Liver (tissue), 3 donors: ENCODE measurements around the gene SF3B3.

Experiments
- CTCF ChIP-seq: fragments of 150-350 bp; IDR thresholded peaks from 2 replicates; pipeline ENCODE4 v1.5.1; 2017; ENCODE audit warnings: improper control_type of control experiment, low read depth, low read length; ENCODE audit not compliant: missing input control
- RAD21 ChIP-seq, 2 donors: IDR thresholded peaks; 2 replicates each; pipeline ENCODE4 v1.6.1; 2016; ENCODE audit warnings: antibody characterized with exemption in 2 of 2, mild to moderate bottlenecking in 2 of 2
- SP1 ChIP-seq: IDR thresholded peaks from 2 replicates; pipeline ENCODE4 v1.6.1; 2018; ENCODE audit warnings: antibody characterized with exemption, mild to moderate bottlenecking
- donor health status: healthy.
- donor health status: healthy.

- TF ChIP-seq CTCF, result no peak
- TF ChIP-seq RAD21 (IDR thresholded peaks at IDR 0.05), result no peak
- TF ChIP-seq SP1, result no peak
Measured at GRCh38 chr16:70593544-70593943, 69.9 kb downstream of the SF3B3 start.
